K562 (cell line): ENCODE measurements around the gene CROT. TPM values are rescaled to one million over a fixed set of nuclear protein-coding genes. Genes with fewer than 3 reads are reported as not detected.

Experiments
- ATAC-seq: fragments of 200-7000 bp; cut with Tn5 transposase; 3 replicates; pipeline ENCODE4 v1.9.1; 2020; ENCODE audit warnings: moderate library complexity
- BruUV-seq: library from RNA; stranded (reverse); fragments of 400-500 nt; replicated peaks from 2 replicates; lab custom pipeline; 2021; lab: Mats Ljungman, UMichigan
- CTCF ChIA-PET: fragments of 300-600 bp; formaldehyde crosslinking; extraction: SDS; loops from one replicate; lab custom pipeline; 2021; ENCODE audit warnings: low intra/inter-chr PET ratio; lab: Yijun Ruan, JAX
- POLR2A ChIA-PET: fragments of 300-600, 350-650 bp; sonication (Branson Sonifier 250); formaldehyde crosslinking; extraction: SDS; loops from one replicate; lab custom pipeline; 2021; ENCODE audit warnings: antibody characterized with exemption, inconsistent platforms; lab: Yijun Ruan, JAX
- DNase-seq, 4 experiments: peaks; one replicate each; pipeline versions ENCODE4 v3.0.0 to v3.0.0-alpha.2; 2011 to 2018; ENCODE audit warnings: low spot score in 3 of 4, mixed read lengths in 3 of 4; ENCODE audit errors: extremely low read depth in 1 of 4
- FAIRE-seq: peaks from 2 replicates; lab custom pipeline; 2011; peaks lifted over from hg19 to GRCh38; lab: Jason Lieb, UNC
- H2AFZ ChIP-seq: 2 replicates; pipeline ENCODE4 v1.6.0; 2011; ENCODE audit warnings: low read depth, low read length, control low read depth, inconsistent platforms
- H3K27ac ChIP-seq: fragments of 200-600 bp; 3 replicates; pipeline ENCODE4 v1.8.0; 2011; ENCODE audit warnings: low read depth, mild to moderate bottlenecking, control low read depth, inconsistent platforms, low read length, moderate library complexity, mixed read lengths; ENCODE audit errors: extremely low read depth
- H3K27me3 ChIP-seq, 2 experiments: fragments of 300-600 bp in 1 of 2; 2 replicates in 1 of 2; 3 replicates in 1 of 2; pipeline versions ENCODE4 v1.6.0 to v1.8.0; 2011; ENCODE audit warnings: inconsistent platforms in 2 of 2, low read length in 2 of 2, mild to moderate bottlenecking in 1 of 2, mixed read lengths in 1 of 2, moderate library complexity in 1 of 2; ENCODE audit not compliant: control insufficient read depth in 2 of 2, insufficient read depth in 2 of 2
- H3K36me3 ChIP-seq: fragments of 300-600 bp; 3 replicates; pipeline ENCODE4 v1.8.0; 2011; ENCODE audit warnings: mild to moderate bottlenecking, low read length, inconsistent platforms; ENCODE audit not compliant: control insufficient read depth, insufficient read depth
- H3K4me1 ChIP-seq, 2 experiments: fragments of 200-600 bp in 1 of 2; replicated peaks in 1 of 2; 2 replicates in 1 of 2; 3 replicates in 1 of 2; pipeline versions ENCODE4 v1.5.1 to v1.8.0; 2011; ENCODE audit warnings: inconsistent platforms in 2 of 2, low read length in 2 of 2, mild to moderate bottlenecking in 1 of 2, mixed read lengths in 1 of 2, moderate library complexity in 1 of 2; ENCODE audit not compliant: control insufficient read depth in 2 of 2, insufficient read depth in 2 of 2
- H3K4me2 ChIP-seq: 2 replicates; pipeline ENCODE4 v1.6.1; 2011; ENCODE audit warnings: low read length, control low read depth, inconsistent platforms, mixed read lengths; ENCODE audit not compliant: insufficient read depth
- H3K4me3 ChIP-seq: fragments of 200-600 bp; sonication (generic), shearing (Covaris generic); 2 replicates; pipeline ENCODE4 v1.5.1; 2016; ENCODE audit warnings: control low read depth, inconsistent platforms
- H3K79me2 ChIP-seq: fragments of 200-600 bp; 3 replicates; pipeline ENCODE4 v1.8.0; 2011; ENCODE audit warnings: low read length, inconsistent platforms; ENCODE audit not compliant: control insufficient read depth, insufficient read depth
- H3K9ac ChIP-seq, 2 experiments: 2 replicates each; pipeline versions ENCODE4 v1.6.0 to v1.6.1; 2011; ENCODE audit warnings: low read depth in 2 of 2, low read length in 2 of 2, control low read depth in 1 of 2, inconsistent platforms in 1 of 2, mild to moderate bottlenecking in 1 of 2, mixed read lengths in 1 of 2; ENCODE audit not compliant: insufficient read depth in 1 of 2
- H3K9me1 ChIP-seq: one replicate; pipeline ENCODE4 v1.6.0; 2011; ENCODE audit warnings: inconsistent platforms, mild to moderate bottlenecking, low read length, moderate library complexity; ENCODE audit not compliant: control insufficient read depth, insufficient read depth
- H3K9me3 ChIP-seq: replicated peaks from 2 replicates; pipeline ENCODE4 v1.5.1; 2011; ENCODE audit warnings: low read depth, low read length, inconsistent platforms; ENCODE audit not compliant: control insufficient read depth, insufficient read depth
- H4K20me1 ChIP-seq: replicated peaks from 2 replicates; pipeline ENCODE4 v1.6.1; 2011; ENCODE audit warnings: low read length, inconsistent platforms, mixed read lengths; ENCODE audit not compliant: control insufficient read depth, insufficient read depth
- ATF4 ChIP-seq: fragments of 450-650 bp; formaldehyde crosslinking; IDR thresholded peaks from 2 replicates; pipeline ENCODE4 v1.4.0; 2022; ENCODE audit warnings: mild to moderate bottlenecking, moderate library complexity
- CBFA2T3 ChIP-seq: fragments of 450-650 bp; IDR thresholded peaks from 2 replicates; pipeline ENCODE4 v1.6.1; 2017
- HMBOX1 ChIP-seq: sonication (generic); IDR thresholded peaks from 2 replicates; pipeline ENCODE4 v1.6.1; 2016
- ZKSCAN3 ChIP-seq: fragments of 250-450 bp; sonication (Bioruptor Pico); IDR thresholded peaks from 2 replicates; pipeline ENCODE4 v1.4.0; 2020
- WGBS: fragments of 100-300 bp; shearing (Covaris generic); methylation state at CpG from one replicate; pipeline ENCODE4 v1.1.6; 2016; ENCODE audit warnings: low coverage, mixed read lengths; ENCODE audit not compliant: insufficient coverage; ENCODE audit errors: missing lambda C conversion rate; 5-methylcytosine and 5-hydroxymethylcytosine counted together
- in situ Hi-C: fragments of 300-500 bp; cut with MboI; formaldehyde crosslinking; loops from 4 replicates; pipeline ENCODE4 v1.15.0; 2018; ENCODE audit warnings: inconsistent platforms, mixed read lengths
- intact Hi-C: fragments of 100-400 bp; cut with micrococcal nuclease; formaldehyde crosslinking; loops from 2 replicates; pipeline ENCODE4 v1.14.2; 2022
- polyA plus RNA-seq, 8 experiments: library from polyadenylated mRNA; depleted of rRNA in 4 of 8; stranded (reverse) in 5 of 8; unstranded in 3 of 8; fragments of >200 nt; fragmentation: Nextera tagmentation in 2 of 8; fragmentation: Illumina TruSeq in 1 of 8; extraction: Ambion mirVana in 2 of 8; extraction: Trizol in 1 of 8; gene quantifications; 2 replicates each; pipeline versions ENCODE4 v1.2.1 to v1.2.3, GENCODE V29; 2011 to 2014; ENCODE audit warnings: inconsistent platforms in 1 of 8, missing spikeins in 1 of 8
- total RNA-seq, 7 experiments: library from RNA; depleted of rRNA in 6 of 7; stranded (reverse); fragments of >200 nt in 6 of 7; fragmentation: Illumina TruSeq in 2 of 7; extraction: Trizol in 2 of 7; gene quantifications; 2 replicates each; pipeline versions ENCODE4 v1.2.1 to v1.2.3, GENCODE V29; 2011 to 2021; ENCODE audit warnings: low replicate concordance in 1 of 7

The CROT gene
- total and polyA plus RNA-seq, 9 of the 15 experiments (the other 6 are each of a cell fraction or from before 2014, with no cell fraction given), result 2.5 to 8.1 (median 5.1) TPM

- TF ChIP-seq CBFA2T3 (peak; percentile 39; the same call in 1 of the 2 replicates), ATF4 (CRISPR knock-in tag) (no peak), ZKSCAN3 (CRISPR knock-in tag) (no peak), HMBOX1 (peak; percentile 82)
- H3K9me1 ChIP-seq, result no peaks in the 10 kb centered on the region
- H3K9me3 ChIP-seq, result no peaks in the 10 kb centered on the region
- intact Hi-C loops, result loop anchor here (10.0 kb wide), 1 partner anchor 500 kb away; no protein-coding TSS in a partner anchor
- no peaks in the 10 kb centered on the region for H3K4me1 ChIP-seq
- 0% methylated on average over 2 of the region's 2 CpGs for WGBS
- no peak overlapping the region for H3K4me2 ChIP-seq
- H3K27ac ChIP-seq, result no peak overlapping the region
- no peak overlapping the region; the same call in 1 of the 2 replicates for H2AFZ ChIP-seq
- no peak overlapping the region for H3K9ac ChIP-seq
- no peaks in the 10 kb centered on the region for H3K27me3 ChIP-seq
- BruUV-seq, result no TSS peak
- in situ Hi-C loops, result loop anchor here (25.0 kb wide), 1 partner anchor 502 kb away; no protein-coding TSS in a partner anchor
- DNase-seq (no peak), ATAC-seq (no peak), FAIRE-seq (no peak)
- POLR2A ChIA-PET, result interaction anchor here (0.9 kb wide), 1 partner anchor 92 kb away, joined by 3 read pairs; no protein-coding TSS in a partner anchor
- CTCF ChIA-PET, result interaction anchor here (5.1 kb wide), 1 partner anchor 102 kb away, joined by 104 read pairs; no protein-coding TSS in a partner anchor
- no peak overlapping the region for H3K4me3 ChIP-seq
- H4K20me1 ChIP-seq, result no peaks in the 10 kb centered on the region
- H3K36me3 ChIP-seq, result no peaks in the 10 kb centered on the region
- no peaks in the 10 kb centered on the region for H3K79me2 ChIP-seq
Measured at GRCh38 chr7:87414794-87415188, 69.3 kb downstream of the CROT start.
